Panc1 (cell line): ENCODE results near the gene DDAH1. TPM values are rescaled to one million over a fixed set of nuclear protein-coding genes. Genes with fewer than 3 reads are reported as not detected.
A peak's percentile ranks its signal among the peaks of the same experiment; 100 is the strongest.

Source experiments
- ATAC-seq: fragments of 200-7000 bp; cut with Tn5 transposase; 2 replicates; pipeline ENCODE4 v1.9.1; 2020; ENCODE audit warnings: mild to moderate bottlenecking, moderate library complexity
- BruUV-seq: library from RNA; stranded (reverse); fragments of 400-500 nt; replicated peaks from 2 replicates; lab custom pipeline; 2021; lab: Mats Ljungman, UMichigan
- CTCF ChIA-PET: fragments of 300-600 bp; sonication (Branson Sonifier 250); formaldehyde crosslinking; loops from one replicate; lab custom pipeline; 2022; ENCODE audit warnings: antibody characterized with exemption; lab: Charles Lee
- POLR2A ChIA-PET: fragments of 300-600 bp; sonication (Branson Sonifier 250); formaldehyde crosslinking; loops from one replicate; lab custom pipeline; 2022; ENCODE audit warnings: antibody characterized with exemption; lab: Charles Lee
- DNase-seq: peaks from one replicate; pipeline ENCODE4 v3.0.0-alpha.2; 2010; ENCODE audit warnings: low read depth, low spot score
- H3K27ac ChIP-seq: 2 replicates; pipeline ENCODE4 v1.5.1; 2011; ENCODE audit warnings: mild to moderate bottlenecking, low read length, inconsistent platforms
- H3K27me3 ChIP-seq: fragments of 200-500 bp; sonication (Bioruptor generic); 2 replicates; pipeline ENCODE4 v1.6.0; 2014; ENCODE audit warnings: low read length, inconsistent platforms; ENCODE audit not compliant: control insufficient read depth, insufficient read depth
- H3K36me3 ChIP-seq: fragments of 200-500 bp; sonication (Bioruptor generic); 2 replicates; pipeline ENCODE4 v1.5.1; 2014; ENCODE audit warnings: inconsistent platforms, mild to moderate bottlenecking, low read length, moderate library complexity; ENCODE audit not compliant: control insufficient read depth, insufficient read depth
- H3K4me1 ChIP-seq: 2 replicates; pipeline ENCODE4 v1.5.1; 2011; ENCODE audit warnings: inconsistent platforms, mild to moderate bottlenecking, low read length, moderate library complexity; ENCODE audit not compliant: control insufficient read depth, insufficient read depth
- H3K4me3 ChIP-seq, 2 experiments: 2 replicates each; pipeline ENCODE4 v1.5.1; 2011 to 2012; ENCODE audit warnings: low read depth in 2 of 2, low read length in 2 of 2, mild to moderate bottlenecking in 2 of 2, inconsistent platforms in 1 of 2, moderate library complexity in 1 of 2
- H3K9me3 ChIP-seq: fragments of 200-500 bp; sonication (Bioruptor generic); 2 replicates; pipeline ENCODE4 v1.5.1; 2014; ENCODE audit warnings: low read depth, mild to moderate bottlenecking, inconsistent platforms, low read length, moderate library complexity; ENCODE audit not compliant: control insufficient read depth, insufficient read depth
- CTCF ChIP-seq: fragments of 450-650 bp; IDR thresholded peaks from 2 replicates; pipeline ENCODE4 v1.5.1; 2017; ENCODE audit warnings: mild to moderate bottlenecking
- POLR2AphosphoS5 ChIP-seq: IDR thresholded peaks from 2 replicates; pipeline ENCODE4 v1.6.1; 2012; ENCODE audit warnings: mild to moderate bottlenecking, low read depth, low read length, moderate library complexity
- REST ChIP-seq, 2 experiments: IDR thresholded peaks; 2 replicates each; pipeline ENCODE4 v1.6.1; 2011 to 2012; ENCODE audit warnings: low read depth in 2 of 2, control low read depth in 1 of 2, low read length in 1 of 2, mild to moderate bottlenecking in 1 of 2, moderate library complexity in 1 of 2; ENCODE audit not compliant: insufficient read depth in 1 of 2
- SIN3A ChIP-seq: IDR thresholded peaks from 2 replicates; pipeline ENCODE4 v1.6.1; 2012; ENCODE audit warnings: low read depth, mild to moderate bottlenecking, low read length, moderate library complexity, borderline replicate concordance; ENCODE audit not compliant: insufficient read depth
- TCF7L2 ChIP-seq: IDR thresholded peaks from 2 replicates; pipeline ENCODE4 v1.6.1; 2011; ENCODE audit warnings: mild to moderate bottlenecking, low read depth, low read length, inconsistent platforms
- in situ Hi-C: cut with HindIII; loops from 2 replicates; pipeline ENCODE4 v1.10.0; 2016; ENCODE audit warnings: low sequenced_read_pairs, low pct_unique_long_range_greater_than_20kb
- intact Hi-C: fragments of 100-400 bp; cut with micrococcal nuclease; formaldehyde crosslinking; loops from one replicate; pipeline ENCODE4 v1.10.0; 2022; ENCODE audit not compliant: unreplicated experiment
- total RNA-seq: library from RNA; stranded (reverse); gene quantifications from one replicate; pipeline ENCODE4 v1.2.1, GENCODE V29; 2021; ENCODE audit not compliant: unreplicated experiment

The DDAH1 gene
- total RNA-seq, 1 experiment from 2014 or later: 85.4 TPM

DNA sequence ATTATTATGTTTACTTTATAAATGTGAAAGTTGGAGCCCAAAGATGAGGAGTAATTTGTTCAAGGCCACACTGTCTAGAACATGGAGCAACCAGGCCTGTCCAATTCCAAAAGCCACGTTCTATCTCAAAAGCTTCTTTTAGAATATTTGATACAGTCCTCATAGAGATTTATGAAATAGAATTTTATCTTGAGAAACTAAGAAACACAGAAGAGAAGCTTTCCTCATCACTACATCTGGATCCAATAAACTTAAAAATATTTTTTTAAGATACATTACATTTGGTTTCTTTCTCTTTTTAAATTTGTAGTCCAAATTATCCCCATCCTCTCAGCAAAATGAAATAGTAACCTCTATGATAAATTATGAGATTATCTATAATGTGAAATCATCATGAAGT, 58.9 kb downstream of the DDAH1 start:
- POLR2A ChIA-PET: interaction anchor here (1.1 kb wide), 1 partner anchor 11 kb away, joined by 5 read pairs; no protein-coding TSS in a partner anchor
- in situ Hi-C loops: no loop called here

GRCh38 chr1:85404408-85404807, 60.6 kb downstream of the DDAH1 start:
- no peaks in the 10 kb centered on the region for H3K36me3 ChIP-seq
- no peaks in the 10 kb centered on the region for H3K9me3 ChIP-seq
- intact Hi-C loops (no loop called here), in situ Hi-C loops (no loop called here)
- no peak for ATAC-seq
- no peak for DNase-seq
- 0 out of 2 replicates have a peak, but pooled peaks have one; percentile 3 for TF ChIP-seq CTCF
- TF ChIP-seq REST (IDR thresholded peaks at IDR 0.05; ENCODE audit: insufficient read depth in 1 of 2, low read depth in 2 of 2, low read length in 1 of 2): no peak
- BruUV-seq: no TSS peak
- H3K27me3 ChIP-seq: no peaks in the 10 kb centered on the region
- peaks cover 45% of the 10 kb centered on the region for H3K4me1 ChIP-seq
- CTCF ChIA-PET: interaction anchor here (0.5 to 0.6 kb wide), 2 partner anchors 96 to 225 kb away, joined by 3 read pairs; no protein-coding TSS in a partner anchor
- no peak overlapping the region for H3K4me3 ChIP-seq
- H3K27ac ChIP-seq: peak overlapping the region; percentile 46
- POLR2A ChIA-PET: no interaction called here

More for the DNA sequence above, 58.9 kb downstream of the DDAH1 start:
- Histone ChIP-seq H3K36me3 (no peaks in the 10 kb centered on the region), H3K4me3 (no peak overlapping the region), H3K27ac (peak overlapping the region; percentile 46), H3K27me3 (no peaks in the 10 kb centered on the region), H3K4me1 (peaks cover 45% of the 10 kb centered on the region), H3K9me3 (no peaks in the 10 kb centered on the region)
- DNase-seq: no peak
- no TSS peak for BruUV-seq
- intact Hi-C loops: no loop called here
- no peak for TF ChIP-seq REST (IDR thresholded peaks at IDR 0.05; ENCODE audit: insufficient read depth in 1 of 2, low read depth in 2 of 2, low read length in 1 of 2)
- TF ChIP-seq POLR2AphosphoS5: no peak
- TF ChIP-seq CTCF: no peak
- no peak for TF ChIP-seq TCF7L2
- TF ChIP-seq SIN3A: no peak
- CTCF ChIA-PET: interaction anchor here (0.5 to 1.5 kb wide), 3 partner anchors 177 to 226 kb away, joined by 4 to 5 read pairs (median 4); no protein-coding TSS in a partner anchor
- no peak for ATAC-seq
